ENCODE results near the gene FOXO3B.
"Not testable (repeated sequence)": the region's sequence is repeated elsewhere in the genome, so short reads cannot be mapped to it uniquely, and the experiment has no call there.

FOXO3B gene

GRCh38 chr17:18661924-18662624 is 20.0 kb downstream of the FOXO3B start:
- DNase-seq (ENCODE audit: low read depth in 2 of 2, low spot score in 1 of 2): not testable (repeated sequence)

- not testable (repeated sequence) for DNase-seq (ENCODE audit: low read depth in 2 of 2, low spot score in 1 of 2)
These were observed 32.0 kb downstream of the FOXO3B start for GRCh38 chr17:18650094-18650493.

- DNase-seq (ENCODE audit: low read depth in 2 of 2, low spot score in 1 of 2): not testable (repeated sequence)
These were observed 37.8 kb downstream of the FOXO3B start, which contains the start of gene TBC1D28 for GRCh38 chr17:18644291-18644690. Gene TBC1D28, minus strand, starts transcription at chr17:18644391. Its CDS starts 3,039 bp downstream, at chr17:18641352.

- DNase-seq (ENCODE audit: low read depth in 2 of 2, low spot score in 1 of 2): not testable (repeated sequence)
These were observed 39.0 kb downstream of the FOXO3B start for GRCh38 chr17:18643124-18643523.

- not testable (repeated sequence) for DNase-seq (ENCODE audit: low read depth in 2 of 2, low spot score in 1 of 2)
These were observed 43.8 kb downstream of the FOXO3B start for GRCh38 chr17:18638357-18638756.

GRCh38 chr17:18636237-18636636 is 45.9 kb downstream of the FOXO3B start:
- DNase-seq (ENCODE audit: low read depth in 2 of 2, low spot score in 1 of 2): not testable (repeated sequence)

- DNase-seq (ENCODE audit: low read depth in 2 of 2, low spot score in 1 of 2): not testable (repeated sequence)
These were observed 46.3 kb downstream of the FOXO3B start for GRCh38 chr17:18635773-18636172.

GRCh38 chr17:18634550-18635263 is 47.4 kb downstream of the FOXO3B start:
- not testable (repeated sequence) for DNase-seq (ENCODE audit: low read depth in 2 of 2, low spot score in 1 of 2)
